Muscle of leg (tissue), 11 donors: Measurements from ENCODE around the gene DNHD1. TPM values are rescaled to one million over a fixed set of nuclear protein-coding genes. Genes with fewer than 3 reads are reported as not detected.

Experiments
- DNase-seq: peaks from one replicate; pipeline ENCODE4 v3.0.0; 2013
- H3K27ac ChIP-seq: one replicate; pipeline ENCODE4 v1.5.1; 2013; ENCODE audit warnings: mild to moderate bottlenecking, low read length, control low read depth
- H3K27me3 ChIP-seq: one replicate; pipeline ENCODE4 v1.6.1; 2013; ENCODE audit warnings: low read length; ENCODE audit not compliant: control insufficient read depth, insufficient read depth
- H3K36me3 ChIP-seq: one replicate; pipeline ENCODE4 v1.6.1; 2013; ENCODE audit warnings: low read length; ENCODE audit not compliant: control insufficient read depth, insufficient read depth
- H3K4me1 ChIP-seq: one replicate; pipeline ENCODE4 v1.6.1; 2013; ENCODE audit warnings: low read length; ENCODE audit not compliant: control insufficient read depth, insufficient read depth
- H3K4me3 ChIP-seq: one replicate; pipeline ENCODE4 v1.5.1; 2013; ENCODE audit warnings: low read length, control low read depth
- H3K9me3 ChIP-seq: replicated peaks from 2 replicates; pipeline ENCODE4 v1.6.1; 2013; ENCODE audit warnings: low read depth, low read length; ENCODE audit not compliant: control insufficient read depth
- WGBS: methylation state at CpG from one replicate; pipeline ENCODE4 v1.1.5; 2013; ENCODE audit warnings: missing lambda C conversion rate; ENCODE audit not compliant: insufficient coverage; 5-methylcytosine and 5-hydroxymethylcytosine counted together
- polyA plus RNA-seq, 8 donors: library from polyadenylated mRNA; unstranded; fragments of 120-200 nt; gene quantifications; one replicate each; pipeline versions ENCODE4 v1.2.1 to v1.2.3, GENCODE V29; 2013; ENCODE audit warnings: inconsistent platforms in 1 of 8, low replicate concordance in 1 of 8; ENCODE audit not compliant: insufficient read length in 8 of 8, insufficient read depth in 1 of 8
- total RNA-seq: library from RNA; stranded (reverse); fragments of 120-200 nt; gene quantifications from one replicate; pipeline ENCODE4 v1.2.4, GENCODE V29; 2013

The DNHD1 gene
- total and polyA plus RNA-seq, 9 donors, result 3.3 to 10.7 (median 6.5) TPM

- no peaks in the 10 kb centered on the region for H3K27me3 ChIP-seq
- WGBS, result under 1% methylated on average over 53 of the region's 66 CpGs
- H3K9me3 ChIP-seq, result no peaks in the 10 kb centered on the region
- peak within 1 kb of the TSS; percentile 94 for H3K4me3 ChIP-seq
- H3K4me1 ChIP-seq, result peaks cover 20% of the 10 kb centered on the region
- peaks cover 69% of the 10 kb centered on the region for H3K36me3 ChIP-seq
- H3K27ac ChIP-seq, result peak within 1 kb of the TSS; percentile 99
- peak; percentile 99 for DNase-seq
Measured at GRCh38 chr11:6481012-6481923, 15.8 kb upstream of the DNHD1 start, which contains the start of the genes ARFIP2 and TIMM10B. Gene ARFIP2, minus strand, starts transcription at chr11:6481331. Its CDS starts 910 bp downstream, at chr11:6480421. Gene TIMM10B, plus strand, starts transcription at chr11:6481501. Its CDS starts 16 bp downstream, at chr11:6481517.

GRCh38 chr11:6481924-6482275 is 15.2 kb upstream of the DNHD1 start:
- Histone ChIP-seq H3K27me3 (no peaks in the 10 kb centered on the region), H3K36me3 (peaks cover 70% of the 10 kb centered on the region), H3K9me3 (no peaks in the 10 kb centered on the region), H3K4me3 (peak overlapping the region; percentile 94), H3K4me1 (peaks cover 20% of the 10 kb centered on the region), H3K27ac (peak overlapping the region; percentile 99)
- DNase-seq, result peak; percentile 34
- WGBS, result 5% methylated on average over 12 of the region's 13 CpGs

- Histone ChIP-seq H3K4me1 (peaks cover 20% of the 10 kb centered on the region), H3K9me3 (no peaks in the 10 kb centered on the region), H3K27me3 (no peaks in the 10 kb centered on the region), H3K36me3 (peaks cover 68% of the 10 kb centered on the region), H3K4me3 (peak overlapping the region; percentile 94), H3K27ac (peak overlapping the region; percentile 99)
- no peak for DNase-seq
- 80% methylated on average over 1 of the region's 4 CpGs for WGBS
Measured at GRCh38 chr11:6482441-6482840, 14.6 kb upstream of the DNHD1 start.

GRCh38 chr11:6483015-6483414 is 14.1 kb upstream of the DNHD1 start:
- Histone ChIP-seq H3K4me3 (no peak overlapping the region), H3K27ac (no peak overlapping the region)

GRCh38 chr11:6485661-6486060 is 11.4 kb upstream of the DNHD1 start:
- Histone ChIP-seq H3K9me3 (no peaks in the 10 kb centered on the region), H3K27ac (no peak overlapping the region), H3K36me3 (peaks cover 48% of the 10 kb centered on the region), H3K4me1 (peaks cover 12% of the 10 kb centered on the region), H3K27me3 (no peaks in the 10 kb centered on the region), H3K4me3 (no peak overlapping the region)
- no peak for DNase-seq
- WGBS, result 100% methylated on average over 3 of the region's 3 CpGs

More at GRCh38 chr11:6483015-6483414, 14.1 kb upstream of the DNHD1 start:
- H3K27me3 ChIP-seq, result no peaks in the 10 kb centered on the region
- no peak for DNase-seq
- WGBS, result 80% methylated on average over 3 of the region's 6 CpGs
- no peaks in the 10 kb centered on the region for H3K9me3 ChIP-seq
- H3K36me3 ChIP-seq, result peaks cover 63% of the 10 kb centered on the region
- H3K4me1 ChIP-seq, result peaks cover 20% of the 10 kb centered on the region

- no peak for DNase-seq
- Histone ChIP-seq H3K27me3 (no peaks in the 10 kb centered on the region), H3K4me1 (peaks cover 10% of the 10 kb centered on the region), H3K27ac (no peak overlapping the region), H3K36me3 (peaks cover 48% of the 10 kb centered on the region), H3K4me3 (no peak overlapping the region), H3K9me3 (no peaks in the 10 kb centered on the region)
- 74% methylated on average over 2 of the region's 3 CpGs for WGBS
Measured at GRCh38 chr11:6486256-6486655, 10.8 kb upstream of the DNHD1 start.

GRCh38 chr11:6486938-6487337 is 10.1 kb upstream of the DNHD1 start:
- WGBS, result no CpG with 5 or more reads among the region's 1 CpG
- DNase-seq, result no peak
- peaks cover 9% of the 10 kb centered on the region for H3K4me1 ChIP-seq
- H3K27me3 ChIP-seq, result no peaks in the 10 kb centered on the region
- H3K36me3 ChIP-seq, result peaks cover 48% of the 10 kb centered on the region
- H3K9me3 ChIP-seq, result no peaks in the 10 kb centered on the region
- H3K27ac ChIP-seq, result no peak overlapping the region
- no peak overlapping the region for H3K4me3 ChIP-seq

- Histone ChIP-seq H3K27ac (no peak overlapping the region), H3K36me3 (peaks cover 36% of the 10 kb centered on the region), H3K9me3 (no peaks in the 10 kb centered on the region), H3K27me3 (no peaks in the 10 kb centered on the region), H3K4me3 (no peak overlapping the region), H3K4me1 (no peaks in the 10 kb centered on the region)
- WGBS, result 94% methylated on average over 3 of the region's 6 CpGs
- no peak for DNase-seq
Measured at GRCh38 chr11:6488342-6488741, 8.7 kb upstream of the DNHD1 start.

- H3K36me3 ChIP-seq, result peaks cover 33% of the 10 kb centered on the region
- no peaks in the 10 kb centered on the region for H3K9me3 ChIP-seq
- H3K27ac ChIP-seq, result no peak overlapping the region
- WGBS, result 100% methylated on average over 1 of the region's 3 CpGs
- no peak overlapping the region for H3K4me3 ChIP-seq
- no peak for DNase-seq
- H3K4me1 ChIP-seq, result no peaks in the 10 kb centered on the region
- no peaks in the 10 kb centered on the region for H3K27me3 ChIP-seq
Measured at GRCh38 chr11:6488821-6489220, 8.3 kb upstream of the DNHD1 start.

GRCh38 chr11:6489306-6489705 is 7.8 kb upstream of the DNHD1 start:
- Histone ChIP-seq H3K27me3 (no peaks in the 10 kb centered on the region), H3K4me3 (no peak overlapping the region), H3K27ac (no peak overlapping the region), H3K4me1 (no peaks in the 10 kb centered on the region), H3K9me3 (no peaks in the 10 kb centered on the region), H3K36me3 (peaks cover 31% of the 10 kb centered on the region)
- DNase-seq, result no peak
- WGBS, result no CpG with 5 or more reads among the region's 4 CpGs
